Measurements from ENCODE around the gene MFAP3.

GRCh38 chr5:154038707-154039457 is at the start of gene MFAP3, which contains the start of gene FAM114A2:
- TF ChIP-seq YY1 (IDR thresholded peaks at IDR 0.05; ENCODE audit: insufficient read depth, insufficient read length) (no peak), ZNF274 (IDR thresholded peaks at IDR 0.05; ENCODE audit: low read depth, low read length) (no peak)
